Measurements from ENCODE around the gene HINT1. TPM values are rescaled to one million over a fixed set of nuclear protein-coding genes. Genes with fewer than 3 reads are reported as not detected.

Gene HINT1
- total RNA-seq, 2 experiments from 2014 or later: 232 to 246 TPM

Other genes starting within 250 kb of the HINT1 start
- 10 to 100 TPM; 16.3 to 17.8 TPM for gene LYRM7, start 5.7 kb upstream of the HINT1 start, total RNA-seq
- 100 to 1,000 TPM; 115 to 126 TPM for gene CDC42SE2, start 98.8 kb upstream of the HINT1 start, total RNA-seq

All from activated CD8-positive, alpha-beta T cell treated with anti-CD3 and anti-CD28 coated beads, Interleukin-2, amount 10 ng/mL, durations not matched to agents 7 days and 5 days (primary cell).